Left hindlimb (tissue), 1 donor: ENCODE results near the gene PCDHA9.
"Not testable (repeated sequence)": the region's sequence is repeated elsewhere in the genome, so short reads cannot be mapped to it uniquely, and the experiment has no call there.

Experiments
- DNase-seq: peaks from one replicate; pipeline ENCODE4 v3.0.0-alpha.2; 2018

Gene PCDHA9

DNA sequence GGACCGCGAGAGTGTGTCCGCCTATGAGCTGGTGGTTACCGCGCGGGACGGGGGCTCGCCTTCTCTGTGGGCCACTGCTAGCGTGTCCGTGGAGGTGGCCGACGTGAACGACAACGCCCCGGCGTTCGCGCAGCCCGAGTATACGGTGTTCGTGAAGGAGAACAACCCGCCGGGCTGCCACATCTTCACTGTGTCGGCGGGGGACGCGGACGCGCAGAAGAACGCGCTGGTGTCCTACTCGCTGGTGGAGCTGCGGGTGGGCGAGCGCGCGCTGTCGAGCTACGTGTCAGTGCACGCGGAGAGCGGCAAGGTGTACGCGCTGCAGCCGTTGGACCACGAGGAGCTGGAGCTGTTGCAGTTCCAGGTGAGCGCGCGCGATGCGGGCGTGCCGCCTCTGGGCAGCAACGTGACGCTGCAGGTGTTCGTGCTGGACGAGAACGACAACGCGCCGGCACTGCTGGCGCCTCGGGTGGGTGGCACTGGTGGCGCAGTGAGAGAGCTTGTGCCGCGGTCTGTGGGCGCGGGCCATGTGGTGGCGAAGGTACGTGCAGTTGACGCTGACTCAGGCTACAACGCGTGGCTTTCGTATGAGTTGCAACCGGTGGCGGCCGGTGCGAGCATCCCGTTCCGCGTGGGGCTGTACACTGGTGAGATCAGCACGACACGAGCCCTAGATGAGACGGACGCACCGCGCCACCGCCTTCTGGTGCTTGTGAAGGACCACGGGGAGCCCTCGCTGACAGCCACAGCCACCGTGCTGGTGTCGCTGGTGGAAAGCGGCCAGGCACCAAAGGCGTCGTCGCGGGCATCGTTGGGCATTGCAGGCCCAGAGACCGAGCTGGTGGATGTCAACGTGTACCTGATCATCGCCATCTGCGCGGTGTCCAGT lies 12.3 kb upstream of the PCDHA9 start:
- DNase-seq = no peak

DNA sequence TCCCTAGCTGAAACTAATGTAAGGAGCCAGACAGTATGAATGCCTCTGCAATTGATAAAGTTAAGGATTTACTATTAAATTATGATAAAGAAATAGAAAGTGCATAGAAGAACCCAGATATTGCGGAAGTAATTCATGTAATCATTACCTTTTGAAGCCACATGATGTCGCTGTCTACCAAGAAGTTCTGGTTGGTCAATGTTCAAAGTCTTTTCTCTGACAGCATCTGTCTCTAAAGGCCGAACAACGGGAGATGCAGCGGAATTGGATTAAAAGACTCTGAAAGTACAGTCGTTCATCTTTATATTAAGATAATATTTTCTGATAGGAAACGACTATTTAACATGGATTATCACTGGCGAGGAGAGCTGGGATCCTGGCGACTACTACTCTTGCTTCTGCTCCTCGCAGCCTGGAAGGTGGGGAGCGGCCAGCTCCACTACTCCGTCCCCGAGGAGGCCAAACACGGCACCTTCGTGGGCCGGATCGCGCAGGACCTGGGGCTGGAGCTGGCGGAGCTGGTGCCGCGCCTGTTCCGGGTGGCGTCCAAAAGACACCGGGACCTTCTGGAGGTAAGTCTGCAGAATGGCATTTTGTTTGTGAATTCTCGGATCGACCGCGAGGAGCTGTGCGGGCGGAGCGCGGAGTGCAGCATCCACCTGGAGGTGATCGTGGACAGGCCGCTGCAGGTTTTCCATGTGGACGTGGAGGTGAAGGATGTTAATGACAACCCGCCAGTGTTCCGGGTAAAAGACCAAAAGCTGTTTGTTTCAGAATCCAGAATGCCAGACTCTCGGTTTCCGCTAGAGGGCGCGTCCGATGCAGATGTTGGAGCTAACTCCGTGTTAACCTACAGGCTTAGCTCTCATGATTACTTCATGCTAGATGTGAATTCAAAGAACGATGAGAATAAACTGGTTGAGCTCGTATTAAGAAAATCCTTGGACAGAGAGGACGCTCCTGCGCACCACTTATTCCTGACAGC lies 6.9 kb upstream of the PCDHA9 start, which contains the start of gene PCDHA8:
Gene PCDHA8, plus strand, starts transcription at position 210 of the 985 bp plus-strand sequence. Its CDS starts 135 bp downstream, at position 345.
- DNase-seq = no peak

DNA sequence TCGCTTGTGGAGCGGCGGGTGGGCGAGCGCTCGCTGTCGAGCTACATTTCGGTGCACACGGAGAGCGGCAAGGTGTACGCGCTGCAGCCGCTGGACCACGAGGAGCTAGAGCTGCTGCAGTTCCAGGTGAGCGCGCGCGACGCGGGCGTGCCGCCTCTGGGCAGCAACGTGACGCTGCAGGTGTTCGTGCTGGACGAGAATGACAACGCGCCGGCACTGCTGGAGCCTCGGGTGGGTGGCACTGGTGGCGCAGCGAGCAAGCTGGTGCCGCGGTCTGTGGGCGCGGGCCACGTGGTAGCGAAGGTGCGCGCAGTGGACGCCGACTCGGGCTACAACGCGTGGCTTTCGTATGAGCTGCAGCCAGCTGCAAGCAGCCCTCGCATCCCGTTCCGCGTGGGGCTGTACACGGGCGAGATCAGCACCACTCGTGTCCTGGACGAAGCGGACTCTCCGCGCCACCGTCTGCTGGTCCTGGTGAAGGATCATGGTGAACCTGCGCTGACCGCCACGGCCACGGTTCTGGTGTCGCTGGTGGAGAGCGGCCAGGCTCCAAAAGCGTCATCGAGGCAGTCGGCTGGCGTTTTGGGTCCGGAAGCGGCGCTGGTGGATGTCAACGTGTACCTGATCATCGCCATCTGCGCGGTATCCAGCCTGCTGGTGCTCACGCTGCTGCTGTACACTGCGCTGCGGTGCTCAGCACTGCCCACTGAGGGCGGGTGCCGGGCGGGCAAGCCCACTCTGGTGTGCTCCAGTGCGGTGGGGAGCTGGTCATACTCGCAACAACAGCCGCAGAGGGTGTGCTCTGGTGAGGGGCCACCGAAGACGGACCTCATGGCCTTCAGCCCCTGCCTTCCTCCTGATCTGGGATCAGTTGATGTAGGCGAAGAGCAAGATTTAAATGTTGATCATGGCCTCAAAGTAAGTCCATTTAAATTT lies 5.1 kb upstream of the PCDHA9 start:
- no peak for DNase-seq

DNA sequence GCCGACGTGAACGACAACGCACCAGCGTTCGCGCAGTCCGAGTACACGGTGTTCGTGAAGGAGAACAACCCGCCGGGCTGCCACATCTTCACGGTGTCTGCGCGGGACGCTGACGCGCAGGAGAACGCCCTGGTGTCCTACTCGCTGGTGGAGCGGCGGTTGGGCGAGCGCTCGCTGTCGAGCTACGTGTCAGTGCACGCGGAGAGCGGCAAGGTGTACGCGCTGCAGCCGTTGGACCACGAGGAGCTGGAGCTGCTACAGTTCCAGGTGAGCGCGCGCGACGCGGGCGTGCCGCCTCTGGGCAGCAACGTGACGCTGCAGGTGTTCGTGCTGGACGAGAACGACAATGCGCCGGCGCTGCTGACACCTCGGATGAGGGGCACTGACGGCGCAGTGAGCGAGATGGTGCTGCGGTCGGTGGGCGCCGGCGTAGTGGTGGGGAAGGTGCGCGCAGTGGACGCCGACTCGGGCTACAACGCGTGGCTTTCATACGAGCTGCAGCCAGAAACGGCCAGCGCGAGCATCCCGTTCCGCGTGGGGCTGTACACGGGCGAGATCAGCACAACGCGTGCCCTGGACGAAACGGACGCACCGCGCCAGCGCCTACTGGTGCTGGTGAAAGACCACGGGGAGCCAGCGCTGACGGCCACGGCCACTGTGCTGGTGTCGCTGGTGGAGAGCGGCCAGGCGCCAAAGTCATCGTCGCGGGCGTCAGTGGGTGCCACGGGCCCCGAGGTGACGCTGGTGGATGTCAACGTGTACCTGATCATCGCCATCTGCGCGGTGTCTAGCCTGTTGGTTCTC lies 1.9 kb downstream of the PCDHA9 start:
- DNase-seq = not testable (repeated sequence)

DNA sequence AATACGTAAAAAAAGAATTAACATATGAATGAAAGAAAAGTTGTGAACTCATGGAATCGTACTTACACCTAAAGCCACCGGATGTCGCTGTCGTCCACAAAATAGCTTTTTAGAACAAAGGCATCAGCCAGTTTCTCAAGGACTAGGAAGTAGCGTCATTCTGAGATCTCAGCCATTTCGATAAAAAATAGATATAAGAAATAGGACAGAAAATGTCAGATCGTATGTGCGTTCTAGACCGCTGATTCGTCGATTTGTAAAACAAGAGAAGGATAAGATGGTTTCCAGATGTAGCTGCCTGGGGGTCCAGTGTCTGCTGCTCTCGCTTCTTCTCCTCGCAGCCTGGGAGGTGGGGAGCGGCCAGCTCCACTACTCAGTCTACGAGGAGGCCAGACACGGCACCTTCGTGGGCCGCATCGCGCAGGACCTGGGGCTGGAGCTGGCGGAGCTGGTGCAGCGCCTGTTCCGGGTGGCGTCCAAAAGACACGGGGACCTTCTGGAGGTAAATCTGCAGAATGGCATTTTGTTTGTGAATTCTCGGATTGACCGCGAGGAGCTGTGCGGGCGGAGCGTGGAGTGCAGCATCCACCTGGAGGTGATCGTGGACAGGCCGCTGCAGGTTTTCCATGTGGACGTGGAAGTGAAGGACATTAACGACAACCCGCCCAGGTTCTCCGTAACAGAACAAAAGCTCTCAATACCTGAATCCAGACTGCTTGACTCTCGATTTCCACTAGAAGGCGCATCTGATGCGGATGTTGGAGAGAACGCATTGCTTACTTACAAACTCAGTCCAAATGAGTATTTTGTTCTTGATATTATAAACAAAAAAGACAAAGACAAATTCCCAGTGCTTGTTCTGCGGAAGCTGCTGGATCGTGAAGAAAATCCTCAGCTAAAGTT lies 7.8 kb downstream of the PCDHA9 start, which contains the start of gene PCDHA10:
Gene PCDHA10, plus strand, starts transcription at position 126 of the 903 bp plus-strand sequence. Its CDS starts 152 bp downstream, at position 278.
- DNase-seq = no peak

DNA sequence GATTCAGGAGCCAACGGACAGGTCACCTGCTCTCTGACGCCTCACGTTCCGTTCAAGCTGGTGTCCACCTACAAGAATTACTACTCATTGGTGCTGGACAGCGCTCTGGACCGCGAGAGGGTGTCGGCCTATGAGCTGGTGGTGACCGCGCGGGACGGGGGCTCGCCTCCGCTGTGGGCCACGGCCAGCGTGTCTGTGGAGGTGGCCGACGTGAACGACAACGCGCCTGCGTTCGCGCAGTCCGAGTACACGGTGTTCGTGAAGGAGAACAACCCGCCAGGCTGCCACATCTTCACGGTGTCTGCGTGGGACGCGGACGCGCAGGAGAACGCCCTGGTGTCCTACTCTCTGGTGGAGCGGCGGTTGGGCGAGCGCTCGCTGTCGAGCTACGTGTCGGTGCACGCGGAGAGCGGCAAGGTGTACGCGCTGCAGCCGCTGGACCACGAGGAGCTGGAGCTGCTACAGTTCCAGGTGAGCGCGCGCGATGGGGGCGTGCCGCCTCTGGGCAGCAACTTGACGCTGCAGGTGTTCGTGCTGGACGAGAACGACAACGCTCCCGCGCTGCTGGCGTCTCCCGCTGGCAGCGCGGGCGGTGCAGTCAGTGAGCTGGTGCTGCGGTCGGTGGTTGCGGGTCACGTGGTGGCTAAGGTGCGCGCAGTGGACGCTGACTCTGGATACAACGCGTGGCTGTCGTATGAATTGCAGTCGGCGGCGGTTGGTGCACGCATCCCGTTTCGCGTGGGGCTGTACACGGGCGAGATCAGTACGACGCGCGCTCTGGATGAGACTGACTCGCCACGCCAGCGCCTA lies 9.2 kb downstream of the PCDHA9 start:
- DNase-seq = no peak

- DNase-seq = no peak
Observed at GRCh38 chr5:140857987-140858240, 9.7 kb downstream of the PCDHA9 start.

GRCh38 chr5:140862441-140863295 lies 14.5 kb downstream of the PCDHA9 start:
- no peak for DNase-seq

- DNase-seq = no peak
Observed at GRCh38 chr5:140868721-140869554, 20.8 kb downstream of the PCDHA9 start, which contains the start of gene PCDHA11. Gene PCDHA11 (plus strand): TSS chr5:140868957. CDS start chr5:140869104, 147 bp downstream.

- DNase-seq = no peak
Observed at GRCh38 chr5:140869555-140869886, 21.3 kb downstream of the PCDHA9 start.

DNA sequence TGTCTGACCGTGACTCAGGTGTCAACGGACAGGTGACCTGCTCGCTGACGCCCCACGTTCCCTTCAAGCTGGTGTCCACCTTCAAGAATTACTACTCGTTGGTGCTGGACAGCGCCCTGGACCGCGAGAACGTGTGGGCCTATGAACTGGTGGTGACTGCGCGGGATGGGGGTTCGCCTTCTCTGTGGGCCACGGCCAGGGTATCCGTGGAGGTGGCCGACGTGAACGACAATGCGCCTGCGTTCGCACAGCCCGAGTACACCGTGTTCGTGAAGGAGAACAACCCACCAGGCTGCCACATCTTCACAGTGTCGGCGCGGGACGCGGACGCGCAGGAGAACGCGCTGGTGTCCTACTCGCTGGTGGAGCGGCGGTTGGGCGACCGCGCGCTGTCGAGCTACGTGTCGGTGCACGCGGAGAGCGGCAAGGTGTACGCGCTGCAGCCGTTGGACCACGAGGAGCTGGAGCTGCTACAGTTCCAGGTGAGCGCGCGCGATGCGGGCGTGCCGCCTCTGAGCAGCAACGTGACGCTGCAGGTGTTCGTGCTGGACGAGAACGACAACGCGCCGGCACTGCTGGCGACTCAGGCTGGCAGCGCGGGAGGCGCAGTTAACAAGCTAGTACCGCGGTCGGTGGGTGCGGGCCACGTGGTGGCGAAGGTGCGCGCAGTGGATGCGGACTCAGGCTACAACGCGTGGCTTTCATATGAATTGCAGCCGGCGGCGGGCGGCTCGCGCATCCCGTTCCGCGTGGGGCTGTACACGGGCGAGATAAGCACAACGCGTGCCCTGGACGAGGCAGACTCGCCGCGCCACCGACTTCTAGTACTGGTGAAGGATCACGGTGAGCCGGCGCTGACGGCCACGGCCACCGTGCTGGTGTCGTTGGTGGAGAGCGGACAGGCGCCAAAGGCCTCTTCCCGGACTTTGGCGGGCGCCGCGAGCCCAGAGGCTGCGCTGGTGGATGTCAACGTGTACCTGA lies 22.3 kb downstream of the PCDHA9 start:
- no peak for DNase-seq

DNA sequence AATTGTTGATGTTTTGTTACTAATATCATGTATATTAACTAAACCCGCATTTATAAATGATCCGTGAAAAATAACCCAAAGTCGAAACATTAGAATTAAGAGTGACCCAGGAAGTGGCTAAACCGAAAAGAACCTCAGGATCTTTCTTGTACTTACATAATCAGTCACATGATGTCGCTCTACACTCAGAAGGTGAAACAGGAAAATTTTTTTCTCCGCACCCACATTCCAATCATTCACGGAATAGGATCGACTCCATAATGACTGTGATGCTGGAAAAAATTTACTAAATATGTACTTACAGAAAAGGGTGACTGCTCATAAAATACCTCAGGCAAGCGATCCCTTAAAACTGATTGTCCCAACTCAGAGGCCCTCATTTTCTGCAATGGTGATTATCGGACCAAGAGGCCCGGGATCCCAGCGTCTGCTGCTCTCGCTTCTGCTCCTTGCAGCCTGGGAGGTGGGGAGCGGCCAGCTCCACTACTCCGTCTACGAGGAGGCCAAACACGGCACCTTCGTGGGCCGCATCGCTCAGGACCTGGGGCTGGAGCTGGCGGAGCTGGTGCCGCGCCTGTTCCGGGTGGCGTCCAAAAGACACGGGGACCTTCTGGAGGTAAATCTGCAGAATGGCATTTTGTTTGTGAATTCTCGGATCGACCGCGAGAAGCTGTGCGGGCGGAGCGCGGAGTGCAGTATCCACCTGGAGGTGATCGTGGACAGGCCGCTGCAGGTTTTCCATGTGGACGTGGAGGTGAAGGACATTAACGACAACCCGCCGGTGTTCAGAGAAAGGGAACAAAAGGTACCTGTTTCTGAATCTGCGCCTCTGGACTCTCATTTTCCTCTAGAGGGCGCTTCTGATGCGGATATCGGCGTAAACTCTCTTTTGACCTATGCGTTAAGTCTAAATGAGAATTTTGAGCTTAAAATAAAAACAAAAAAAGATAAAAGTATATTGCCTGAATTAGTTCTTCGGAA lies 27.2 kb downstream of the PCDHA9 start, which contains the start of gene PCDHA12:
Gene PCDHA12, plus strand, starts transcription at position 224 of the 981 bp plus-strand sequence. Its CDS starts 165 bp downstream, at position 389.
- no peak for DNase-seq

GRCh38 chr5:140876541-140877261 lies 28.5 kb downstream of the PCDHA9 start:
- not testable (repeated sequence) for DNase-seq

- no peak for DNase-seq
Observed at GRCh38 chr5:140877262-140877581, 29.0 kb downstream of the PCDHA9 start.
